GM21360 (cell line): ENCODE results near the gene GRIK2.
"Not testable (repeated sequence)": the region's sequence is repeated elsewhere in the genome, so short reads cannot be mapped to it uniquely, and the experiment has no call there.

Experiments
- ATAC-seq: cut with Tn5 transposase; IDR thresholded peaks from one replicate; pipeline ENCODE4 v1.9.1; 2021; ENCODE audit warnings: mild to moderate bottlenecking, moderate library complexity; ENCODE audit not compliant: unreplicated experiment

GRIK2 gene

GRCh38 chr6:101961357-101961756 lies 567.8 kb downstream of the GRIK2 start:
- ATAC-seq: no peak

DNA sequence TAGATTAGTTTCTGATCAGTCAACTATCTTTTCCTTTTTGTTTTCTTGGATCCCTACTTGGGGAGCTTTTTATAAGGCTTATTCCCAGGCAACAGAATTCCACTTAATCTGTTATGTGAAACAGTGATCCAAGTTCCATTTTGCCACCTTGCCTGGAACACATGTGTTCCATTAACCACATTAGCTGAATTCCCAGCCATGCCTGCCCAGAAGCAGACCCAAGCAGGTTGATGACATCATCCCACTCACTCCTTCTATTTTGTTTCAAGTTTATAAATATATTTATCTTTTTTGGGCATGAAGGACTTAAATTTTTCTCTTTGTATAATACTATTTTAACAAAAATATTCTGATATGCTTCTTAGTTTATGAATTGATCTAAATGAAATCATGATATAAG lies 587.4 kb downstream of the GRIK2 start:
- no peak for ATAC-seq

GRCh38 chr6:101986476-101986875 lies 593.0 kb downstream of the GRIK2 start:
- ATAC-seq: no peak

GRCh38 chr6:101992286-101992685 lies 598.8 kb downstream of the GRIK2 start:
- ATAC-seq: no peak

- no peak for ATAC-seq
Measured at GRCh38 chr6:101994521-101994920, 601.0 kb downstream of the GRIK2 start.

DNA sequence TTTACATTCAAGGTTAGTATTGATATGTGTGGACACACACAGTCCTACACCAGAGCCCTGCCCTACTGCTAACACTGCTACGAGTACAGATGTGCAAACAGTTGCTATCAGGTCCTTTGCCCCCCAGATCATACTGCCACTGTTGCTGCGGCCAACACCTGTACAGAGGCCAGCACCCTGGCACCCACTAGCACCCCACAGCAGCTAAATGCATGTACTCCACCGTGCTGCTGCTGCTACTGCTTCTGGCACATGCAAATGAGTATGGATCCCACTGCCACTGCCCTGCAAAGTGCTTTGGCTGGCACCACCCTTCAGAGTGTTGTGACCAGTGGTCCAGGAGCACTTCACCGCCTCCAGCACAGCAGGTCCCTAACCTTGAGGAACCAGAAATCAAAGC lies 621.9 kb downstream of the GRIK2 start:
- ATAC-seq: no peak

- no peak for ATAC-seq
Measured at GRCh38 chr6:102022281-102022680, 628.8 kb downstream of the GRIK2 start.

GRCh38 chr6:102022803-102023202 lies 629.3 kb downstream of the GRIK2 start:
- ATAC-seq: no peak

GRCh38 chr6:102023977-102024657 lies 630.6 kb downstream of the GRIK2 start:
- no peak for ATAC-seq

GRCh38 chr6:102026649-102027048 lies 633.1 kb downstream of the GRIK2 start:
- no peak for ATAC-seq

DNA sequence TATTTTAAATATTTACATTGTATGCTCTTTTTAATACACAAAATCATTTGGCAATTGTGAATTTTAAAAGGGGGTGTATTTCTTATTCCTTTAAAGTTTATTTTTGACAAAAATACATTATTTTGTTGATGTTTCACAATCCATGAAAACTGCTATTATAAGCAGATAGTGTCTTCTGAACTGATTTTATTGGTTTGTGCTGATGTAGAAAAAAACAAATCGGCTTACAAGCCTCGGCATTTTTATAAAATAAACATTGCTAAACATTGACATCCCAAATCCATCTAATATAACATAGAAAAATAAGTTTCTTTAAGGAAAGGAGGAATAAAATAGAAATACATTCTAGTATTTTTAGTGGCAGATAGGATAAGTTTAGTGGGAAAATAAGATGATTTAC lies 634.7 kb downstream of the GRIK2 start:
- no peak for ATAC-seq

- no peak for ATAC-seq
Measured at GRCh38 chr6:102038964-102039363, 645.5 kb downstream of the GRIK2 start.

GRCh38 chr6:102039441-102039840 lies 645.9 kb downstream of the GRIK2 start:
- ATAC-seq: no peak

DNA sequence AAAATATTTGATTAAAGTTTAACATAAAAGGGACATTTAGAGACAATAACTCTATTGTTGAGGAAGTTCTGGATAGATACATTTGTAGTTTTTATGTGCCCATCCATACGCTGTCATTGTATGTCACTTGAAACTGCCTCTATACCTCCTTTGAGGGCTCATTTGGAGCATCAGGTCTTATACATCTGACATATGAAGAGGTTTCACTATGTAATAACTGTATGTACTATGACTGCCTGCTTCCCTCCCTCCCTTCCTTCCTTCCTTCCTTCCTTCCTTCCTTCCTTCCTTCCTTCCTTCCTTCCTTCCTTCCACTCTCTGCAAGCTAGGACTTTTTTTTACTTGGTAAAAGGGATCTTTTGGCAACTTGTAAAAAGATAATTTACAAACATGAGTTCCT lies 657.5 kb downstream of the GRIK2 start:
- ATAC-seq: no peak

- ATAC-seq: no peak
Measured at GRCh38 chr6:102051720-102052119, 658.2 kb downstream of the GRIK2 start.

DNA sequence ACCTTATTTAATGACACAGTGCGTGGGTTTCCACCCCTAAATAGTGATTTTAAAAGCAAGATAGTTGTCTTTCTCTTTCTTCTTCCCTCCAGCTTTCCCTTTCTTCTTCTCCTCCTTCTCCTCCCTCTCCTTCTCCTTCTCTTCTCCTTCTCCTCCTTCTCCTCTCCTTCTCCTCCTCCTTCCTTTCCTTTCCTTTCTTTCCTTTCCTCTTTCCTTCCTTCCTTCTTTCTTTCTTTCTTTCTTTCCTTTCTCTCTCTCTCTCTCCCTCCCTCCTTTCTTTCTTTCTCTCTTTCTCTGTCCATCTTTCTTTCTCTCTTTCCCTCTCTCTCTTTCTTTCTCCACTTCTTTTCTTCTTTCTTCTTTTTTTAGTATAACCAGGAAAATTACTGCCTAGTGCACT lies 670.6 kb downstream of the GRIK2 start:
- no peak for ATAC-seq

- no peak for ATAC-seq
Measured at GRCh38 chr6:102066301-102066700, 672.8 kb downstream of the GRIK2 start.

DNA sequence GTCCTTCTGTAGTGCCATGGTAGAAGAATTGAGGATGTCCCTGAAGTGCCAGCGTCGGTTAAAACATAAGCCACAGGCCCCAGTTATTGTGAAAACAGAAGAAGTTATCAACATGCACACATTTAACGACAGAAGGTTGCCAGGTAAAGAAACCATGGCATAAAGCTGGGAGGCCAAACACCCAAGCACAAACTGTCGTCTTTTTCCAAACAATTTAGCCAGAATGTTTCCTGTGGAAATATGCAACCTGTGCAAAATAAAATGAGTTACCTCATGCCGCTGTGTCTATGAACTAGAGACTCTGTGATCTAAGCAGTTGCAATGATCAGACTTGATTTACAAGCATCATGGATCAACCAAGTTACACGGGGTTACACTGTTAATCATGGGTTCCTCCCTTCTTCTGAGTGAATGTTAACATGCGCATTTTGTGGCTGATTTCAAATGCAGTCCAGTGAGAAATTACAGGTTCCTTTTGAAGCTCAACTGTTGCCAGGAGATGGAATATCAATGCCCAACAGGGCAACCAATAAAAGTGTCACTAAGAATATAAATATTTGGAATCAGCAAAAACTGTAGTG lies 674.9 kb downstream of the GRIK2 start:
- no peak for ATAC-seq

- ATAC-seq: no peak
Measured at GRCh38 chr6:102075539-102075938, 682.0 kb downstream of the GRIK2 start.

DNA sequence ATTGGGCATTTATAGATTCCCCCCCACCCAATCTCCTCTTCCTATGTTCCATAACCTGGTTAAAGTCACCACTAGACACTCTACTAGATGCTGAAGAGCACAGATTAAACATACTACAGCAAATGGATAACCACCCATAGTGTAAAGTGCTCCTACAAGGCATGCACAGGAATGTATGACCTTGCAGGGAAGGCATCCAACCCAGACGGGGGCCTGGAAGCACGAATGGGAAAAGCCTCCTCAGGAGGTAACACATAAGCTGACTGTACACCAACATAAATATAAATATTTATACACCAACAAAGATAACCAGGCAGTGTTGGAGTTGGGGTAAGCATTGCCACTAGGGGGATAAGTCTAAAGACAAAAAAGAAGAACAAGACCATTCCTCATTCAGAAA lies 691.7 kb downstream of the GRIK2 start:
- no peak for ATAC-seq

- not testable (repeated sequence) for ATAC-seq
Measured at GRCh38 chr6:102088160-102088559, 694.7 kb downstream of the GRIK2 start.

GRCh38 chr6:102114402-102114801 lies 720.9 kb downstream of the GRIK2 start:
- peak; percentile 51 for ATAC-seq

DNA sequence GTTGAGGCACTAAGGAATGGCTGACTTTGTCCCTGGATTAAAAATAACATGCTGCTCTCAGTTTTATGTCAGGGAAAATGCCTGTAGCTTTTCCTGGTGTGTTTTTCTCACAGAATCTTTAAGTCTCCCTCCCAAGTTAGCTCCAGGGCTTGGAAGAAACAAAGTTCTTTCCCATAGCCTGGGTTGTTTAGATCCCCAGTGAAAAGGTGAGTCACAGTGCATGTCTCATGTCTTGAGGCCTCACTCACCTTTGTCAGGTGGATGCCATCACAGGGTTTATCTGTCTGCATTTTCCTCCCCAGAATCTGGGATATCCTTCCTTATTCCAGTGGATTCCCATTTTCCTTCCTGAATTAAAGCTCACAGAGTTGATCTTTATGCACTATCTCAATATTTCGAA lies 722.4 kb downstream of the GRIK2 start:
- no peak for ATAC-seq
